ENCODE data around the gene SNX30.

SNX30 gene

DNA sequence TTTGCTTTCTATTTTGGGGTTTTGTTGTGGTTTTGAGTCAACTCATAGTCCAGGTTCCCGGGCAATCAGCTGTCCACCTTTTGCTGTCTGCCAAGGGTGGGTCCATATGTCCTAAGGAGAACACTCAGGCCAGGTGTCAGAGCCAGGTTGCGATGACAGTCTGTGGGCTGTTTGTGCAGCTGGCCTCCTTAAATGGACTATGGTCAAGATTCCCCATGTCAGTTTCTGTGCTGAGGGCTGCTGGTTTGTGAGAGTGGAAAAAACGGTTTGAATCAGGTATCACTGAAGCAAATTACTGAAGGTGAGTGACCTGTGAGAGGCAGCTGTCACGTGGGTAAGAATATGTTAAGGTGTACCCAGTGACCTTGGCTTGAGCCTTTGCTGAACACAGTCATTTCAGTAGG is 33.0 kb downstream of the SNX30 start:
- no peaks in the 10 kb centered on the region; the same call in 1 of the 2 replicates for H3K79me2 ChIP-seq (ENCODE audit: insufficient read depth, low read length)

DNA sequence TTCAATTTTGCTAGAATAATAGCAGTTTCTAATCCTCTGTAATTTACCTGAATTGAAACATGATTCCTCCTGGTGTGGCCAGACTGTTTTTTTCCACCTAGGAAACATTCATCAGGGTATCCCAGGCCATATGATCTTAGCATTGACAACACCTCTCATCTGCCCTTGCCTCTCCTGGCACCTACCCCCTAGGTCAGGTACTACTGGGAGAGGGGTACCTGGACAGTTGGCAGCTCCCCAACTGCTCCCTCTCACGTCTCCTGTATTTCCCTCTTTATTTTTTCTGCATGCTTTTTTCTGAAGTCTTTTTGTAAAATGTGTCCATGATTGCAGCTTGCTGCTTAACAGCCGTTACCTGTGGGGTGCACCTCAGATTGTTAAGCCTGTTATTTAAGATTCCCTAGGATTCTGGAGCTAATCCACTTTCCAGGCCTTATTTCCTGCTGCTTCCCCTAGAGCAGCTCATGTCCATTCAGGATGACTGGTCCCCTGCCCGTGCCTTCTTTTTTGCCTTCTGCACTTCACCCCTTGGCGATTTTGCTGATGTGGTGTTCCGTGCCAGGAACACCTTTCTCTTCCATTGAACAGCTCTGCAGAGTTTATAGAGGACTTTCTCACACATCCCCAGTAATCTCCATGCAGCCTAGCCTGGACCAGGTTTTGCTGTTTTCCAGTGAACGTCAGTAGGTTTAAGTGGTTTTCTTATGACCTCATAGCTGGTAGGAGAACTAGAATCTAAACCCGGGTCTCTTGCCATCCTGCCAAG is 33.6 kb downstream of the SNX30 start:
- Histone ChIP-seq H3K9me2 (replicated peaks; ENCODE audit: low read depth, low read length) (no peaks in the 10 kb centered on the region), H3F3A (ENCODE audit: low read depth) (no peaks in the 10 kb centered on the region), H3K4me2 (ENCODE audit: low read depth, low read length, poor library complexity, severe bottlenecking) (no peak overlapping the region), H3K27me3 (ENCODE audit: insufficient read depth, low read length, poor library complexity, severe bottlenecking) (no peaks in the 10 kb centered on the region), H4K20me1 (ENCODE audit: insufficient read depth, low read length, poor library complexity, severe bottlenecking) (no peaks in the 10 kb centered on the region), H3K9me3 (ENCODE audit: insufficient read depth, low read depth, low read length) (no peaks in the 10 kb centered on the region), H3K4me1 (ENCODE audit: insufficient read depth, low read length, poor library complexity, severe bottlenecking) (no peaks in the 10 kb centered on the region), H3K36me3 (ENCODE audit: insufficient read depth, low read length) (no peaks in the 10 kb centered on the region), H3K9ac (ENCODE audit: low read depth, low read length, poor library complexity, severe bottlenecking) (no peak overlapping the region), H3K4me3 (ENCODE audit: low read length, poor library complexity, severe bottlenecking) (no peak overlapping the region), H3K79me2 (ENCODE audit: insufficient read depth, low read length) (no peaks in the 10 kb centered on the region; the same call in 1 of the 2 replicates), H2AFZ (ENCODE audit: low read length) (no peak overlapping the region)
- TF ChIP-seq CTCF (conservative IDR thresholded peaks at IDR 0.05; ENCODE audit: low read length), result no peak

More for the DNA sequence above, 33.0 kb downstream of the SNX30 start:
- Histone ChIP-seq H3K4me3 (ENCODE audit: low read length, poor library complexity, severe bottlenecking) (no peak overlapping the region), H3K9me3 (ENCODE audit: insufficient read depth, low read depth, low read length) (no peaks in the 10 kb centered on the region), H3K36me3 (ENCODE audit: insufficient read depth, low read length) (no peaks in the 10 kb centered on the region), H3K27me3 (ENCODE audit: insufficient read depth, low read length, poor library complexity, severe bottlenecking) (no peaks in the 10 kb centered on the region), H3K4me1 (ENCODE audit: insufficient read depth, low read length, poor library complexity, severe bottlenecking) (no peaks in the 10 kb centered on the region), H3F3A (ENCODE audit: low read depth) (no peaks in the 10 kb centered on the region), H4K20me1 (ENCODE audit: insufficient read depth, low read length, poor library complexity, severe bottlenecking) (no peaks in the 10 kb centered on the region), H3K9me2 (replicated peaks; ENCODE audit: low read depth, low read length) (no peaks in the 10 kb centered on the region), H3K4me2 (ENCODE audit: low read depth, low read length, poor library complexity, severe bottlenecking) (no peak overlapping the region), H2AFZ (ENCODE audit: low read length) (no peak overlapping the region), H3K9ac (ENCODE audit: low read depth, low read length, poor library complexity, severe bottlenecking) (no peak overlapping the region)
- TF ChIP-seq EZH2phosphoT487 (IDR thresholded peaks at IDR 0.05; ENCODE audit: borderline replicate concordance) (no peak), CTCF (conservative IDR thresholded peaks at IDR 0.05; ENCODE audit: low read length) (no peak)

- no peak overlapping the region for H3K4me2 ChIP-seq (ENCODE audit: low read depth, low read length, poor library complexity, severe bottlenecking)
Measured at GRCh38 chr9:112785986-112786385, 35.4 kb downstream of the SNX30 start.

More at GRCh38 chr9:112785986-112786385, 35.4 kb downstream of the SNX30 start:
- H2AFZ ChIP-seq (ENCODE audit: low read length), result no peak overlapping the region
- no peaks in the 10 kb centered on the region for H3K9me3 ChIP-seq (ENCODE audit: insufficient read depth, low read depth, low read length)
- H3K27me3 ChIP-seq (ENCODE audit: insufficient read depth, low read length, poor library complexity, severe bottlenecking), result no peaks in the 10 kb centered on the region
- no peak for TF ChIP-seq EZH2phosphoT487 (IDR thresholded peaks at IDR 0.05; ENCODE audit: borderline replicate concordance)
- TF ChIP-seq CTCF (conservative IDR thresholded peaks at IDR 0.05; ENCODE audit: low read length), result no peak
- no peaks in the 10 kb centered on the region for H4K20me1 ChIP-seq (ENCODE audit: insufficient read depth, low read length, poor library complexity, severe bottlenecking)
- no peak overlapping the region for H3K9ac ChIP-seq (ENCODE audit: low read depth, low read length, poor library complexity, severe bottlenecking)
- H3K36me3 ChIP-seq (ENCODE audit: insufficient read depth, low read length), result no peaks in the 10 kb centered on the region
- no peaks in the 10 kb centered on the region for H3F3A ChIP-seq (ENCODE audit: low read depth)
- H3K4me3 ChIP-seq (ENCODE audit: low read length, poor library complexity, severe bottlenecking), result no peak overlapping the region
- H3K79me2 ChIP-seq (ENCODE audit: insufficient read depth, low read length), result no peaks in the 10 kb centered on the region; the same call in 1 of the 2 replicates
- no peaks in the 10 kb centered on the region for H3K4me1 ChIP-seq (ENCODE audit: insufficient read depth, low read length, poor library complexity, severe bottlenecking)
- H3K9me2 ChIP-seq (replicated peaks; ENCODE audit: low read depth, low read length), result no peaks in the 10 kb centered on the region
